ENCODE measurements around the gene ZNF565.
A peak's percentile ranks its signal among the peaks of the same experiment; 100 is the strongest.
"Not testable (repeated sequence)": the region's sequence is repeated elsewhere in the genome, so short reads cannot be mapped to it uniquely, and the experiment has no call there.

ZNF565 gene

DNA sequence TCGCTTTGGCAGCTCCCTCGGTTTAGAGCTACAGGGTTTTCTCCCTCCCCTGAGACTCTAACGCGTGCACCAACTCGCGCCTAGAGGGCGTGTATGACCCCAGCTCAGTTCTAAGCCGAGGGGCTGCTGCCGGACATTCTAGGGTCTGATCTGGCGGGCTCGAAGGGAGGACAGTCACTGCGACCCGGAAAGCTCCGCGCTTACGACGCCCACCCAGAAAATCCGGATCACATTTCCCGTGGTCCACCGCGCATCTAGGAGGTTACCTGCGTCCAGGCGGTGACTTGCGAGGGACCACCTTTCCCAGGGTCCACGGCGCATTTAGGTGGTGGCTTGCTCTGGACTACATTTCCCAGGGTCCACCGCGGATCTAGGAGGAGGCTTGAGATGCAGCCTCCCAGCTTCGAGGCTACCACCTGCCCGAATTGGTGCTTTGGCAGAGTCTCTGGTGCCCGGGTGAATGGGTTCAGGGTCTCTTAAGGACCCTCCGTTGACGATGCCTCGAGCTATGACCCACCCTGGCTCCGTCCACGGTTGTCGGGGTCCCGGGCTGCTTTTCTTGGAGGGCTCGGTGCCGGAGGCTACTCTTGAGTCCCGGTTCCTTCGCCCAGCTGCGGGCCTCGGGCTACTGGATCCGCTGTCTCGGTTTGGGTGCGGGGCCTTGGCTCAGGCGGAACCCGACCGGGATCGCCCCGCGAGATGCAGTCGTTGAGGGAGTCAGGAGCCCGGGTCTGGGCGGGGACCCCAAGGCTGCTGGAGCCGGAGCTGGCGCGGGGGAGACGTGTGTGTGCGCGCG is 30.9 kb upstream of the ZNF565 start:
- Histone ChIP-seq H3K27me3 (ENCODE audit: control insufficient read depth, insufficient read depth, low read length) (peaks cover 17% of the 10 kb centered on the region), H3K36me3 (ENCODE audit: insufficient read depth, low read length) (no peaks in the 10 kb centered on the region), H3K9ac (ENCODE audit: low read depth, low read length) (no peak overlapping the region), H3K9me3 (replicated peaks; ENCODE audit: low read length) (no peaks in the 10 kb centered on the region), H3K4me1 (ENCODE audit: control insufficient read depth, insufficient read depth, low read length) (peaks cover 7% of the 10 kb centered on the region), H3K4me2 (ENCODE audit: low read length) (peak overlapping the region; percentile 74), H3K4me3 (ENCODE audit: low read length) (peak overlapping the region; percentile 58)

DNA sequence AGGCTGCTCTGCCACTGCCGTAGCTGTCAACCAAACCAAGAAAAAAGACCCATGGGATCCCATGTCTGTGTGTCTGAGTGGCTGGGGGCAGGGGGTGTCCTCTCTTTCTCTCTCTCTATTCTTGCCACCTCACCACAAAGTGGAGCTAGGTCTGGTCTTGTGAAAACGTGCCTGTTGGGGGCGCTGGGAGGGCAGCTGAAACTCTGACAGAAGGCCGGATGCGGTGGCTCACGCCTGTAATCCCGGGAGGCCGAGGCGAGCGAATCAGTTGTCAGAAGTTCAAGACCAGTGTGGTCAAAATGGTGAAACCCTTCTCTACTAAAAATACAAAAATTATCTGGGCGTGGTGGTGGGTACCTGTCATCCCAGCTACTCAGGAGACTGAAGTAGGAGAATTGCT is 29.6 kb upstream of the ZNF565 start:
- Histone ChIP-seq H3K4me2 (ENCODE audit: low read length) (no peak overlapping the region), H3K9me3 (replicated peaks; ENCODE audit: low read length) (no peaks in the 10 kb centered on the region), H3K36me3 (ENCODE audit: insufficient read depth, low read length) (peaks cover 11% of the 10 kb centered on the region), H3K4me1 (ENCODE audit: control insufficient read depth, insufficient read depth, low read length) (peaks cover 7% of the 10 kb centered on the region), H3K4me3 (ENCODE audit: low read length) (no peak overlapping the region), H3K27me3 (ENCODE audit: control insufficient read depth, insufficient read depth, low read length) (peaks cover 17% of the 10 kb centered on the region), H3K9ac (ENCODE audit: low read depth, low read length) (no peak overlapping the region)

DNA sequence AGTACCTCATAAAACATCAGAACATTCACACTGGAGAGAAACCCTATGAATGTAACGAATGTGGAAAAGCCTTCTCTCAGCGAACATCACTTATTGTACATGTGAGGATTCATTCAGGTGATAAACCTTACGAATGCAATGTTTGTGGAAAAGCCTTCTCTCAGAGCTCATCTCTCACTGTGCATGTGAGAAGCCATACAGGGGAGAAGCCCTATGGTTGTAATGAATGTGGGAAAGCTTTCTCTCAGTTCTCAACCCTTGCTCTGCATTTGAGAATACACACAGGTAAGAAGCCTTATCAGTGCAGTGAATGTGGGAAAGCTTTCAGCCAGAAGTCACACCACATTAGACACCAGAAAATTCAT is 22.5 kb upstream of the ZNF565 start:
- no peaks in the 10 kb centered on the region for H3K4me1 ChIP-seq (ENCODE audit: control insufficient read depth, insufficient read depth, low read length)
- no peak overlapping the region for H3K4me3 ChIP-seq (ENCODE audit: low read length)
- no peak overlapping the region for H3K4me2 ChIP-seq (ENCODE audit: low read length)
- H3K27me3 ChIP-seq (ENCODE audit: control insufficient read depth, insufficient read depth, low read length) = no peaks in the 10 kb centered on the region
- H3K9ac ChIP-seq (ENCODE audit: low read depth, low read length) = no peak overlapping the region
- H3K9me3 ChIP-seq (replicated peaks; ENCODE audit: low read length) = peaks cover 28% of the 10 kb centered on the region
- peaks cover 78% of the 10 kb centered on the region for H3K36me3 ChIP-seq (ENCODE audit: insufficient read depth, low read length)

DNA sequence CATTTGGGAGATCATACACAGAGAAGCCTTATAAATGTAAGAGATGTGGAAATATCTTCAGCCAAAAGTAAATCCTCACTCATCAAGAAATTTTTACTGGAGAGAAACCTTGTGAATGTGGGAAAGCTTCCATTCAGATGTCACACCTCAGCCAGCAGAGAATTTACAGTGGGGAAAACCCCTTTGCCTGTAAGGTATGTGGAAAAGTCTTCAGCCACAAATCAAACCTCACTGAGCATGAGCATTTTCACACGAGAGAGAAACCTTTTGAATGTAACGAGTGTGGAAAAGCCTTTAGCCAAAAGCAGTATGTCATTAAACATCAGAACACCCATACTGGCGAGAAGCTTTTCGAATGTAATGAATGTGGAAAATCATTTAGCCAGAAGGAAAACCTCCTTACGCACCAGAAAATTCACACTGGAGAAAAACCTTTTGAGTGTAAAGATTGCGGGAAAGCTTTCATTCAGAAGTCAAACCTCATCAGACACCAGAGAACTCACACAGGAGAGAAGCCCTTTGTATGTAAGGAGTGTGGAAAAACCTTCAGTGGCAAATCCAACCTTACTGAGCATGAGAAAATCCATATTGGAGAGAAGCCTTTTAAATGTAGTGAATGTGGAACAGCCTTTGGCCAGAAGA is 22.0 kb upstream of the ZNF565 start:
- no peaks in the 10 kb centered on the region for H3K4me1 ChIP-seq (ENCODE audit: control insufficient read depth, insufficient read depth, low read length)
- no peaks in the 10 kb centered on the region for H3K27me3 ChIP-seq (ENCODE audit: control insufficient read depth, insufficient read depth, low read length)
- peaks cover 28% of the 10 kb centered on the region for H3K9me3 ChIP-seq (replicated peaks; ENCODE audit: low read length)
- no peak overlapping the region for H3K4me3 ChIP-seq (ENCODE audit: low read length)
- H3K36me3 ChIP-seq (ENCODE audit: insufficient read depth, low read length) = peaks cover 82% of the 10 kb centered on the region
- no peak overlapping the region for H3K4me2 ChIP-seq (ENCODE audit: low read length)
- no peak overlapping the region for H3K9ac ChIP-seq (ENCODE audit: low read depth, low read length)

DNA sequence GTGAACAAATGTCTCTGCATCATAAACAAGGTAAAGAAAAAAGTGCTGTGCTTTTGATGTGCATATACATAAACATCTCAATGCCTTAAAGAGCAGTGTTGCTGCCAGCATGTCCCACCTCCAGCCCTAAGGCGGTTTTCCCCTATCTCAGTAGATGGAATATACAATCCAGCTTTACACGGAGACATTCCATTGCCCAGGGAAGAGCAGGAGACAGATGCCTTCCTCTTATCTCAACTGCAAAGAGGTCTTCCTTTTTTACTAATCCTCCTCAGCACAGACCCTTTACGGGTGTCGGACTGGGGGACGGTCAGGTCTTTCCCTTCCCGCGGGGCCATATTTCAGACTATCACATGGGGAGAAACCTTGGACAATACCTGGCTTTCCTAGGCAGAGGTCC is 19.2 kb upstream of the ZNF565 start:
- H3K4me1 ChIP-seq (ENCODE audit: control insufficient read depth, insufficient read depth, low read length); H3K9ac ChIP-seq (ENCODE audit: low read depth, low read length); H3K4me2 ChIP-seq (ENCODE audit: low read length); H3K27me3 ChIP-seq (ENCODE audit: control insufficient read depth, insufficient read depth, low read length); H3K4me3 ChIP-seq (ENCODE audit: low read length): not testable (repeated sequence)
- H3K36me3 ChIP-seq (ENCODE audit: insufficient read depth, low read length) = peaks cover 90% of the 10 kb centered on the region
- H3K9me3 ChIP-seq (replicated peaks; ENCODE audit: low read length) = peaks cover 28% of the 10 kb centered on the region

DNA sequence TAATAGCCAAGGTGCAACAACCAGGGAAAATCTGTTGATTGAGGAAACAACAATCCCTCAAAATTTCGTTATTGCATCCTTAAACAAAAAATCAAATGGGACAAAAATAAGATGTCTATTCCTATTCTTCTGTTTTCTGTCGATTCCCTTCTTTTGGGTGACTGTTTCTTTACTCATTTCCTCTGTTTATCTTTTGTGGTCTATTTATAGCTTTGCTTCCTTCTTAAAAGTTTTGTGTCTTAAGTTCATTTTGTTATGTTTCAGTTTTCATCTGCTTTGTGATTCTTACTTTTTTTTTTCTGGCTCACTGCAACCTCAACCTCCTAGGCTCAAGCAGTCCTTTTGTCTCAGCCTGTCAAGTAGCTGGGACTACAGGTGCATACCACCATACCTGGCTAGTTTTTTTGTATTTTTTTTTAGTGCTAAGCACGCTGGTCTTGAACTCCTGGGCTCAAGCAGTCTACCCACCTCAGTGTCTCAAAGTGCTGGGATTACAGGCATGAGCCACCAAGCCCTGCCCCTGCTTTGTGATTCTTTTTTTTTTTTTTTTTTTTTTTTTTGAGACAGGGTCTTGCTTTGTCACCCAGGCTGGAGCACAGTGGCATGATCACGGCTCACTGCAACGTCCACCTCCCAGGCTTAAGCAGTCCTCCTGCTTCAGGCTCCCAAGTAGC is 10.9 kb upstream of the ZNF565 start:
- Histone ChIP-seq H3K4me1 (ENCODE audit: control insufficient read depth, insufficient read depth, low read length) (peaks cover 25% of the 10 kb centered on the region), H3K9me3 (replicated peaks; ENCODE audit: low read length) (no peaks in the 10 kb centered on the region), H3K36me3 (ENCODE audit: insufficient read depth, low read length) (peaks cover 64% of the 10 kb centered on the region), H3K9ac (ENCODE audit: low read depth, low read length) (peak overlapping the region; percentile 23), H3K4me3 (ENCODE audit: low read length) (peak overlapping the region; percentile 10), H3K27me3 (ENCODE audit: control insufficient read depth, insufficient read depth, low read length) (no peaks in the 10 kb centered on the region), H3K4me2 (ENCODE audit: low read length) (peak overlapping the region; percentile 69)

DNA sequence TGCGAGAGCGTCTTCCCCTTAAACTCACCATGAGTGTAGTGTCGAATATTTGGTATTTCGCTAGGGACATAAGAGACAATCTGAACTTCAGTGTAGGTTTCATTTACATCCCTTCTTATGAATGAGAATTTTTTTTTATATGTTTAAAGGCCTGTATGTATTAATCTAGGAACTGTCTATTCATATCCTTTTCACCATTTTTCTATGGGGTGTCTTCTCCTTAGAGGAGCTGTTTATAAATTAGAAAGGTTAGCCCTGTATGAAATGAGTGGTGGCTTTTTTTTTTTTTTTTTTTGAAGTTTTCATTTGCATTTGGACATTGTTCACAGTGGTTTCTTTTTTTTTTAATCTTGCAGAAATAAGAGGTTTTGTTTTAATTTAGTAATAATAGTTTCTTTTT is 8.0 kb upstream of the ZNF565 start:
- H3K27me3 ChIP-seq (ENCODE audit: control insufficient read depth, insufficient read depth, low read length) = no peaks in the 10 kb centered on the region
- H3K4me2 ChIP-seq (ENCODE audit: low read length) = no peak overlapping the region
- no peaks in the 10 kb centered on the region for H3K9me3 ChIP-seq (replicated peaks; ENCODE audit: low read length)
- H3K36me3 ChIP-seq (ENCODE audit: insufficient read depth, low read length) = peaks cover 43% of the 10 kb centered on the region
- no peak overlapping the region for H3K4me3 ChIP-seq (ENCODE audit: low read length)
- peaks cover 25% of the 10 kb centered on the region for H3K4me1 ChIP-seq (ENCODE audit: control insufficient read depth, insufficient read depth, low read length)
- H3K9ac ChIP-seq (ENCODE audit: low read depth, low read length) = no peak overlapping the region

DNA sequence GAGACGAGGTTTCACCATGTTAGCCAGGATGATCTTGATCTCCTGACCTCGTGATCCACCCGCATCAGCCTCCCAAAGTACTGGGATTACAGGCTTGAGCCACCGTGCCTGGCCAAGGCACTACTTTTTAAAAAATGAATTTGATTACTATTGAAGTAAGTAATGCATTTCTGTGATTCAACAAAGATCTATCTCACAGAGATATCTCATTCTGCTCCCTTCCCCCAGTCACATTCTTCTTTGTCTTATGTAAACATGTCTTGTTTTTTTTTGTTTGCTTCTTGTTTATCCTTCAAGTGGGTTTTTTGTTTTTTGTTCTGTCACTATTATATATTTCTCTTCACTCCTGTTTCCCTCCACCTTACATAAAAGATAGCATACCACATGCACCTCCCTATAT is 7.0 kb upstream of the ZNF565 start:
- H3K9me3 ChIP-seq (replicated peaks; ENCODE audit: low read length) = no peaks in the 10 kb centered on the region
- H3K4me1 ChIP-seq (ENCODE audit: control insufficient read depth, insufficient read depth, low read length) = peaks cover 29% of the 10 kb centered on the region
- no peak overlapping the region for H3K4me3 ChIP-seq (ENCODE audit: low read length)
- H3K4me2 ChIP-seq (ENCODE audit: low read length) = no peak overlapping the region
- H3K36me3 ChIP-seq (ENCODE audit: insufficient read depth, low read length) = peaks cover 37% of the 10 kb centered on the region
- H3K9ac ChIP-seq (ENCODE audit: low read depth, low read length) = no peak overlapping the region
- no peaks in the 10 kb centered on the region for H3K27me3 ChIP-seq (ENCODE audit: control insufficient read depth, insufficient read depth, low read length)

DNA sequence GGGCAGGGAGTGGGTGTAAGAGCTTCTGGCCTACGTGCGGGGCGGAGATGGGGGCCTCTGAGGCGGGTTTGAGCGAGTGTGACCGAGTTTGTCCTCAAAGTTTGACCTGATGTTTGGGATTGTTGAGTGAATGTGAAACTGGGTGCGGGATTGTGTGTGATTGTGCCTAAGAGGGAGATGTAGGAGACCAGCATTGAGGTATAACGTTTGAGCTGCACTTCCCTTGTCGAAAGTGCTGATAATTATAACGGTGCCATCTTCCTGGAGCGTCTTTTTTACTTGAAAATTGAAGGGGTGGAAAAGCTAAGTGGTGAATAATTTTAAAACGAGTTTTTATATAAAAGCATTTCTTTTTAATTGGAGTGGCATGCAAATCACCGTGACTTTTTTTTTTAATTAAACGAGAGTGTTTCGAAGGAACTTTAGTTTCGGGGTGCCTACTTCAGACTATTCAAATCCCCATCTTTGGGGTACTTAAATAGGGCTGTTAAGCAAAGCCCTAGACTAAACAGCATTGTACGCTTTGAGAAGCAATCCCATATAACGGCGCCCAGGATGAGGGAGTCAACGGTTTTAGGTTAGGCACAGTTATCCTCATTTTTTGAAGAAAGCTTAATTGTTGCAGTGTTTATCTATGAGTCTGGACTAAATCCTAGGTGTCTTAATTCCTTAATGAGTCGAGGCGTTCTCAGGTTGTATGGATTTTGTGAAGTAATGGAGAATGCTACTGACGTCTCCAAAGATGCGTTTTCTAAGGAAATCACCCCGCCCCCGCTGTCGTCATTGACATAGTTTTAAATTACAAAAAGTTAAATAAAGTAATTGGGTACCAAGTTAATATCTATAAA is 1.0 kb upstream of the ZNF565 start:
- Histone ChIP-seq H3K4me2 (ENCODE audit: low read length) (peak overlapping the region; percentile 92), H3K36me3 (ENCODE audit: insufficient read depth, low read length) (peaks cover 4% of the 10 kb centered on the region), H3K9ac (ENCODE audit: low read depth, low read length) (peak overlapping the region; percentile 99), H3K27me3 (ENCODE audit: control insufficient read depth, insufficient read depth, low read length) (no peaks in the 10 kb centered on the region), H3K9me3 (replicated peaks; ENCODE audit: low read length) (no peaks in the 10 kb centered on the region), H3K4me1 (ENCODE audit: control insufficient read depth, insufficient read depth, low read length) (peaks cover 10% of the 10 kb centered on the region), H3K4me3 (ENCODE audit: low read length) (peak overlapping the region; percentile 88)

DNA sequence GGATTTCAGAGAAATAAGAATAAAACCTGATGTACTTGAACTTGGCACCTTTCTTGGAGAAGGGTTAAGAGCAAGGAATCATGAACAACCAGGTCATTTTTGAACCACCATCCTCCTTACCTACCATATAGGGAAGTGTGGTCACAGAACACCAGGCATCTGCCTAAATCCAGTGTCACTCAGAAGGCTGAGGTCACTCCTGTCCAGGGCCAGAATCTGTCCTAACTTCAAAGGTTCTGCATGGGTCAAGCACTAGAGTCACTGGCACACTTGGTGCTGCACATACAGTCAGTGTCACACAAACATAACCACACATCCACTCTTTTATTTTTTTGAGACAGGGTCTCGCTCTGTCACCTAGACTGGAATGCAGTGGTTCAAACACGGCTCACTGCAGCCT is 1.6 kb downstream of the ZNF565 start:
- H3K9ac ChIP-seq (ENCODE audit: low read depth, low read length) = no peak overlapping the region
- H3K4me3 ChIP-seq (ENCODE audit: low read length) = no peak overlapping the region
- no peaks in the 10 kb centered on the region for H3K27me3 ChIP-seq (ENCODE audit: control insufficient read depth, insufficient read depth, low read length)
- H3K9me3 ChIP-seq (replicated peaks; ENCODE audit: low read length) = no peaks in the 10 kb centered on the region
- no peaks in the 10 kb centered on the region for H3K36me3 ChIP-seq (ENCODE audit: insufficient read depth, low read length)
- H3K4me1 ChIP-seq (ENCODE audit: control insufficient read depth, insufficient read depth, low read length) = peaks cover 10% of the 10 kb centered on the region
- H3K4me2 ChIP-seq (ENCODE audit: low read length) = no peak overlapping the region

DNA sequence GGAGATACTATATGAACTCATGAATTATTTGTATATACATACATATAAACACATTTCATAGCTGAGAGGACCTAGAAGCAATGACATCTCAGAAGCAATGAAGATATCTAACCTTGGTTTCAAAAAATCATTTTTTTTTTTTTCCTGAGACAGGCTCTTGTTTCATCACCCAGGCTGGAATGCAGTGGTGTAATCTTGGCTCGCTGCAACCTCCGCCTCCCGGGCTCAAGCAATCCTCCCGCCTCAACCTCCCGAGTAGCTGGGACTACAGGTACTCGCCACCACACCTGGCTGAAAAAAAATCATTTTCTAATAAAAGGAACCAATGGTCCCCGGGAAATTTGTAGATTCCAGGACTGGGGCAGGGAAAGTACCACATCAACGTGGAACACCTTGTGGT is 4.0 kb downstream of the ZNF565 start:
- Histone ChIP-seq H3K9ac (ENCODE audit: low read depth, low read length) (no peak overlapping the region), H3K4me1 (ENCODE audit: control insufficient read depth, insufficient read depth, low read length) (peaks cover 5% of the 10 kb centered on the region), H3K36me3 (ENCODE audit: insufficient read depth, low read length) (peaks cover 3% of the 10 kb centered on the region), H3K4me3 (ENCODE audit: low read length) (no peak overlapping the region), H3K9me3 (replicated peaks; ENCODE audit: low read length) (no peaks in the 10 kb centered on the region), H3K27me3 (ENCODE audit: control insufficient read depth, insufficient read depth, low read length) (no peaks in the 10 kb centered on the region), H3K4me2 (ENCODE audit: low read length) (no peak overlapping the region)

Data from skeletal muscle satellite cell (primary cell).